K562 (cell line): ENCODE measurements around the gene GNAZ. TPM values are rescaled to one million over a fixed set of nuclear protein-coding genes. Genes with fewer than 3 reads are reported as not detected.

Experiments
- GABPA ChIP-seq: fragments of 200-800 bp; sonication (Bioruptor generic); conservative IDR thresholded peaks from 2 replicates; pipeline ENCODE4 v1.6.1; 2016; ENCODE audit warnings: low read depth, missing genetic modification characterization, missing compliant biosample characterization
- HNRNPLL ChIP-seq: fragments of 200-400 bp; formaldehyde crosslinking; IDR thresholded peaks from 2 replicates; pipeline ENCODE4 v1.6.1; 2017; ENCODE audit warnings: low read length, low read depth, mild to moderate bottlenecking; ENCODE audit not compliant: poor library complexity, severe bottlenecking
- NFIX ChIP-seq: fragments of 250-450 bp; sonication (Bioruptor Pico); IDR thresholded peaks from 2 replicates; pipeline ENCODE4 v1.4.0; 2020; ENCODE audit warnings: low read depth, mild to moderate bottlenecking, moderate library complexity
- OTX1 ChIP-seq: fragments of 450-650 bp; formaldehyde crosslinking; IDR thresholded peaks from 2 replicates; pipeline ENCODE4 v1.4.0; 2022; ENCODE audit warnings: mild to moderate bottlenecking
- POLR3A ChIP-seq: IDR thresholded peaks from 2 replicates; pipeline ENCODE4 v1.6.1; 2011; ENCODE audit warnings: borderline replicate concordance, mild to moderate bottlenecking, moderate library complexity; ENCODE audit not compliant: insufficient read length, insufficient read depth; ENCODE audit errors: extremely low read depth
- RHOXF2B ChIP-seq: fragments of 250-450 bp; sonication (Bioruptor Pico); conservative IDR thresholded peaks from 2 replicates; pipeline ENCODE4 v1.5.1; 2021
- TFAP4 ChIP-seq: sonication (generic); formaldehyde crosslinking; IDR thresholded peaks from 2 replicates; pipeline ENCODE4 v1.8.0; 2022; ENCODE audit warnings: missing genetic modification reagents, mild to moderate bottlenecking, moderate library complexity, borderline replicate concordance
- ZKSCAN3 ChIP-seq: fragments of 250-450 bp; sonication (Bioruptor Pico); IDR thresholded peaks from 2 replicates; pipeline ENCODE4 v1.4.0; 2020
- ZNF324 ChIP-seq: fragments of 250-450 bp; sonication (Bioruptor Pico); IDR thresholded peaks from 2 replicates; pipeline ENCODE4 v1.4.0; 2020; ENCODE audit warnings: mild to moderate bottlenecking
- ZNF431 ChIP-seq: sonication (generic); formaldehyde crosslinking; IDR thresholded peaks from 2 replicates; pipeline ENCODE4 v1.8.0; 2022; ENCODE audit warnings: mild to moderate bottlenecking, missing genetic modification reagents
- polyA plus RNA-seq, 8 experiments: library from polyadenylated mRNA; depleted of rRNA in 4 of 8; stranded (reverse) in 5 of 8; unstranded in 3 of 8; fragments of >200 nt; fragmentation: Nextera tagmentation in 2 of 8; fragmentation: Illumina TruSeq in 1 of 8; extraction: Ambion mirVana in 2 of 8; extraction: Trizol in 1 of 8; gene quantifications; 2 replicates each; pipeline versions ENCODE4 v1.2.1 to v1.2.3, GENCODE V29; 2011 to 2014; ENCODE audit warnings: inconsistent platforms in 1 of 8, missing spikeins in 1 of 8
- total RNA-seq, 7 experiments: library from RNA; depleted of rRNA in 6 of 7; stranded (reverse); fragments of >200 nt in 6 of 7; fragmentation: Illumina TruSeq in 2 of 7; extraction: Trizol in 2 of 7; gene quantifications; 2 replicates each; pipeline versions ENCODE4 v1.2.1 to v1.2.3, GENCODE V29; 2011 to 2021; ENCODE audit warnings: low replicate concordance in 1 of 7
- TF ChIP-seq, protein P1 (sequence below): fragments of 450-650 bp; IDR thresholded peaks from 2 replicates; pipeline ENCODE4 v1.6.1; 2016; ENCODE audit warnings: mild to moderate bottlenecking, moderate library complexity
- TF ChIP-seq, protein P2 (sequence below): sonication (generic); formaldehyde crosslinking; IDR thresholded peaks from 2 replicates; pipeline ENCODE4 v1.5.0; 2020; ENCODE audit warnings: missing genetic modification reagents
- TF ChIP-seq, protein P3 (sequence below): fragments of 450-650 bp; IDR thresholded peaks from 2 replicates; pipeline ENCODE4 v1.6.1; 2014; ENCODE audit warnings: low read depth, mild to moderate bottlenecking, moderate library complexity, borderline replicate concordance

Gene GNAZ
- total and polyA plus RNA-seq, 9 of the 15 experiments (the other 6 are each of a cell fraction or from before 2014, with no cell fraction given), result 0.04 to 0.22 (median 0.13) TPM; not detected in 3

GRCh38 chr22:23078462-23078787 is 8.1 kb downstream of the GNAZ start (continued):
- TF ChIP-seq, protein P1, sequence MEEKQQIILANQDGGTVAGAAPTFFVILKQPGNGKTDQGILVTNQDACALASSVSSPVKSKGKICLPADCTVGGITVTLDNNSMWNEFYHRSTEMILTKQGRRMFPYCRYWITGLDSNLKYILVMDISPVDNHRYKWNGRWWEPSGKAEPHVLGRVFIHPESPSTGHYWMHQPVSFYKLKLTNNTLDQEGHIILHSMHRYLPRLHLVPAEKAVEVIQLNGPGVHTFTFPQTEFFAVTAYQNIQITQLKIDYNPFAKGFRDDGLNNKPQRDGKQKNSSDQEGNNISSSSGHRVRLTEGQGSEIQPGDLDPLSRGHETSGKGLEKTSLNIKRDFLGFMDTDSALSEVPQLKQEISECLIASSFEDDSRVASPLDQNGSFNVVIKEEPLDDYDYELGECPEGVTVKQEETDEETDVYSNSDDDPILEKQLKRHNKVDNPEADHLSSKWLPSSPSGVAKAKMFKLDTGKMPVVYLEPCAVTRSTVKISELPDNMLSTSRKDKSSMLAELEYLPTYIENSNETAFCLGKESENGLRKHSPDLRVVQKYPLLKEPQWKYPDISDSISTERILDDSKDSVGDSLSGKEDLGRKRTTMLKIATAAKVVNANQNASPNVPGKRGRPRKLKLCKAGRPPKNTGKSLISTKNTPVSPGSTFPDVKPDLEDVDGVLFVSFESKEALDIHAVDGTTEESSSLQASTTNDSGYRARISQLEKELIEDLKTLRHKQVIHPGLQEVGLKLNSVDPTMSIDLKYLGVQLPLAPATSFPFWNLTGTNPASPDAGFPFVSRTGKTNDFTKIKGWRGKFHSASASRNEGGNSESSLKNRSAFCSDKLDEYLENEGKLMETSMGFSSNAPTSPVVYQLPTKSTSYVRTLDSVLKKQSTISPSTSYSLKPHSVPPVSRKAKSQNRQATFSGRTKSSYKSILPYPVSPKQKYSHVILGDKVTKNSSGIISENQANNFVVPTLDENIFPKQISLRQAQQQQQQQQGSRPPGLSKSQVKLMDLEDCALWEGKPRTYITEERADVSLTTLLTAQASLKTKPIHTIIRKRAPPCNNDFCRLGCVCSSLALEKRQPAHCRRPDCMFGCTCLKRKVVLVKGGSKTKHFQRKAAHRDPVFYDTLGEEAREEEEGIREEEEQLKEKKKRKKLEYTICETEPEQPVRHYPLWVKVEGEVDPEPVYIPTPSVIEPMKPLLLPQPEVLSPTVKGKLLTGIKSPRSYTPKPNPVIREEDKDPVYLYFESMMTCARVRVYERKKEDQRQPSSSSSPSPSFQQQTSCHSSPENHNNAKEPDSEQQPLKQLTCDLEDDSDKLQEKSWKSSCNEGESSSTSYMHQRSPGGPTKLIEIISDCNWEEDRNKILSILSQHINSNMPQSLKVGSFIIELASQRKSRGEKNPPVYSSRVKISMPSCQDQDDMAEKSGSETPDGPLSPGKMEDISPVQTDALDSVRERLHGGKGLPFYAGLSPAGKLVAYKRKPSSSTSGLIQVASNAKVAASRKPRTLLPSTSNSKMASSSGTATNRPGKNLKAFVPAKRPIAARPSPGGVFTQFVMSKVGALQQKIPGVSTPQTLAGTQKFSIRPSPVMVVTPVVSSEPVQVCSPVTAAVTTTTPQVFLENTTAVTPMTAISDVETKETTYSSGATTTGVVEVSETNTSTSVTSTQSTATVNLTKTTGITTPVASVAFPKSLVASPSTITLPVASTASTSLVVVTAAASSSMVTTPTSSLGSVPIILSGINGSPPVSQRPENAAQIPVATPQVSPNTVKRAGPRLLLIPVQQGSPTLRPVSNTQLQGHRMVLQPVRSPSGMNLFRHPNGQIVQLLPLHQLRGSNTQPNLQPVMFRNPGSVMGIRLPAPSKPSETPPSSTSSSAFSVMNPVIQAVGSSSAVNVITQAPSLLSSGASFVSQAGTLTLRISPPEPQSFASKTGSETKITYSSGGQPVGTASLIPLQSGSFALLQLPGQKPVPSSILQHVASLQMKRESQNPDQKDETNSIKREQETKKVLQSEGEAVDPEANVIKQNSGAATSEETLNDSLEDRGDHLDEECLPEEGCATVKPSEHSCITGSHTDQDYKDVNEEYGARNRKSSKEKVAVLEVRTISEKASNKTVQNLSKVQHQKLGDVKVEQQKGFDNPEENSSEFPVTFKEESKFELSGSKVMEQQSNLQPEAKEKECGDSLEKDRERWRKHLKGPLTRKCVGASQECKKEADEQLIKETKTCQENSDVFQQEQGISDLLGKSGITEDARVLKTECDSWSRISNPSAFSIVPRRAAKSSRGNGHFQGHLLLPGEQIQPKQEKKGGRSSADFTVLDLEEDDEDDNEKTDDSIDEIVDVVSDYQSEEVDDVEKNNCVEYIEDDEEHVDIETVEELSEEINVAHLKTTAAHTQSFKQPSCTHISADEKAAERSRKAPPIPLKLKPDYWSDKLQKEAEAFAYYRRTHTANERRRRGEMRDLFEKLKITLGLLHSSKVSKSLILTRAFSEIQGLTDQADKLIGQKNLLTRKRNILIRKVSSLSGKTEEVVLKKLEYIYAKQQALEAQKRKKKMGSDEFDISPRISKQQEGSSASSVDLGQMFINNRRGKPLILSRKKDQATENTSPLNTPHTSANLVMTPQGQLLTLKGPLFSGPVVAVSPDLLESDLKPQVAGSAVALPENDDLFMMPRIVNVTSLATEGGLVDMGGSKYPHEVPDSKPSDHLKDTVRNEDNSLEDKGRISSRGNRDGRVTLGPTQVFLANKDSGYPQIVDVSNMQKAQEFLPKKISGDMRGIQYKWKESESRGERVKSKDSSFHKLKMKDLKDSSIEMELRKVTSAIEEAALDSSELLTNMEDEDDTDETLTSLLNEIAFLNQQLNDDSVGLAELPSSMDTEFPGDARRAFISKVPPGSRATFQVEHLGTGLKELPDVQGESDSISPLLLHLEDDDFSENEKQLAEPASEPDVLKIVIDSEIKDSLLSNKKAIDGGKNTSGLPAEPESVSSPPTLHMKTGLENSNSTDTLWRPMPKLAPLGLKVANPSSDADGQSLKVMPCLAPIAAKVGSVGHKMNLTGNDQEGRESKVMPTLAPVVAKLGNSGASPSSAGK, result no peak
- TF ChIP-seq, protein P2, sequence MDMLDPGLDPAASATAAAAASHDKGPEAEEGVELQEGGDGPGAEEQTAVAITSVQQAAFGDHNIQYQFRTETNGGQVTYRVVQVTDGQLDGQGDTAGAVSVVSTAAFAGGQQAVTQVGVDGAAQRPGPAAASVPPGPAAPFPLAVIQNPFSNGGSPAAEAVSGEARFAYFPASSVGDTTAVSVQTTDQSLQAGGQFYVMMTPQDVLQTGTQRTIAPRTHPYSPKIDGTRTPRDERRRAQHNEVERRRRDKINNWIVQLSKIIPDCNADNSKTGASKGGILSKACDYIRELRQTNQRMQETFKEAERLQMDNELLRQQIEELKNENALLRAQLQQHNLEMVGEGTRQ (CRISPR knock-in tag), result 0 out of 2 replicates have a peak, but pooled peaks have one; percentile 2
- no peak for TF ChIP-seq ZNF324
- TF ChIP-seq, protein P3, sequence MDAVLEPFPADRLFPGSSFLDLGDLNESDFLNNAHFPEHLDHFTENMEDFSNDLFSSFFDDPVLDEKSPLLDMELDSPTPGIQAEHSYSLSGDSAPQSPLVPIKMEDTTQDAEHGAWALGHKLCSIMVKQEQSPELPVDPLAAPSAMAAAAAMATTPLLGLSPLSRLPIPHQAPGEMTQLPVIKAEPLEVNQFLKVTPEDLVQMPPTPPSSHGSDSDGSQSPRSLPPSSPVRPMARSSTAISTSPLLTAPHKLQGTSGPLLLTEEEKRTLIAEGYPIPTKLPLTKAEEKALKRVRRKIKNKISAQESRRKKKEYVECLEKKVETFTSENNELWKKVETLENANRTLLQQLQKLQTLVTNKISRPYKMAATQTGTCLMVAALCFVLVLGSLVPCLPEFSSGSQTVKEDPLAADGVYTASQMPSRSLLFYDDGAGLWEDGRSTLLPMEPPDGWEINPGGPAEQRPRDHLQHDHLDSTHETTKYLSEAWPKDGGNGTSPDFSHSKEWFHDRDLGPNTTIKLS, result no peak
- no peak for TF ChIP-seq HNRNPLL
- TF ChIP-seq OTX1 (CRISPR knock-in tag), result no peak
- TF ChIP-seq NFIX (CRISPR knock-in tag), result no peak
- TF ChIP-seq GABPA (tag), result no peak
- no peak for TF ChIP-seq ZNF431 (CRISPR knock-in tag)
- no peak for TF ChIP-seq POLR3A
- no peak for TF ChIP-seq RHOXF2B (CRISPR knock-in tag)
- no peak for TF ChIP-seq ZKSCAN3
- TF ChIP-seq TFAP4 (CRISPR knock-in tag), result no peak
